Esophagus squamous epithelium (tissue), 5 donors: ENCODE measurements around the gene IL6R. TPM values are rescaled to one million over a fixed set of nuclear protein-coding genes. Genes with fewer than 3 reads are reported as not detected.
A peak's percentile ranks its signal among the peaks of the same experiment; 100 is the strongest.
"Not testable (repeated sequence)": the region's sequence is repeated elsewhere in the genome, so short reads cannot be mapped to it uniquely, and the experiment has no call there.

Experiments
- DNase-seq: peaks from one replicate; lab custom pipeline; 2025; lab: John Stamatoyannopoulos, UW
- H3K27ac ChIP-seq, 4 donors: fragments of 200-600 bp; sonication (generic); one replicate each; pipeline ENCODE4 v1.5.1; 2016 to 2019; ENCODE audit warnings: mild to moderate bottlenecking in 1 of 4
- H3K27me3 ChIP-seq, 4 donors: fragments of 200-600 bp; sonication (generic); 1 replicate in 3 of 4; 2 replicates in 1 of 4; pipeline versions ENCODE4 v1.5.1 to v1.6.0; 2017 to 2021; ENCODE audit warnings: antibody characterized with exemption in 1 of 4
- H3K36me3 ChIP-seq, 3 donors: fragments of 200-600 bp; sonication (generic); one replicate each; pipeline ENCODE4 v1.5.1; 2016 to 2019
- H3K4me1 ChIP-seq, 3 donors: fragments of 200-600 bp; sonication (generic); one replicate each; pipeline ENCODE4 v1.5.1; 2017 to 2019
- H3K4me3 ChIP-seq, 4 donors: fragments of 200-600 bp; sonication (generic); 1 replicate in 3 of 4; 2 replicates in 1 of 4; pipeline ENCODE4 v1.5.1; 2016 to 2019; ENCODE audit warnings: mild to moderate bottlenecking in 2 of 4, moderate library complexity in 1 of 4
- H3K9me3 ChIP-seq, 3 donors: fragments of 200-600 bp; sonication (generic); one replicate each; pipeline ENCODE4 v1.5.1; 2016 to 2019
- POLR2A ChIP-seq, 4 donors: fragments of 450-650 bp; IDR thresholded peaks; one replicate each; pipeline ENCODE4 v1.6.1; 2017; ENCODE audit warnings: antibody characterized with exemption in 4 of 4, mild to moderate bottlenecking in 4 of 4, moderate library complexity in 3 of 4
- WGBS, 2 donors: methylation state at CpG; one replicate each; pipeline ENCODE4 v1.1.5; 2018; 5-methylcytosine and 5-hydroxymethylcytosine counted together
- intact Hi-C: fragments of 100-400 bp; cut with DNase I; formaldehyde crosslinking; loops from one replicate; pipeline ENCODE4 v1.15.0; 2022
- total RNA-seq, 4 donors: library from RNA; depleted of rRNA; stranded (reverse); fragments of >200 nt; gene quantifications; one replicate each; pipeline ENCODE4 v1.1.0, GENCODE V29; 2016
- TF ChIP-seq, protein P1 (sequence below), 6 experiments: fragments of 450-650 bp in 4 of 6; fragments of 200-600 bp in 2 of 6; sonication (generic) in 2 of 6; IDR thresholded peaks; one replicate each; pipeline ENCODE4 v1.5.1; 2016 to 2019; ENCODE audit warnings: antibody characterized with exemption in 6 of 6, mild to moderate bottlenecking in 4 of 6, moderate library complexity in 4 of 6
- donor health status: DM: yes; HTN: yes; CAD: no.

Gene IL6R
- total RNA-seq, 4 donors from 2014 or later = 6.4 to 47.7 (median 8.1) TPM

DNA sequence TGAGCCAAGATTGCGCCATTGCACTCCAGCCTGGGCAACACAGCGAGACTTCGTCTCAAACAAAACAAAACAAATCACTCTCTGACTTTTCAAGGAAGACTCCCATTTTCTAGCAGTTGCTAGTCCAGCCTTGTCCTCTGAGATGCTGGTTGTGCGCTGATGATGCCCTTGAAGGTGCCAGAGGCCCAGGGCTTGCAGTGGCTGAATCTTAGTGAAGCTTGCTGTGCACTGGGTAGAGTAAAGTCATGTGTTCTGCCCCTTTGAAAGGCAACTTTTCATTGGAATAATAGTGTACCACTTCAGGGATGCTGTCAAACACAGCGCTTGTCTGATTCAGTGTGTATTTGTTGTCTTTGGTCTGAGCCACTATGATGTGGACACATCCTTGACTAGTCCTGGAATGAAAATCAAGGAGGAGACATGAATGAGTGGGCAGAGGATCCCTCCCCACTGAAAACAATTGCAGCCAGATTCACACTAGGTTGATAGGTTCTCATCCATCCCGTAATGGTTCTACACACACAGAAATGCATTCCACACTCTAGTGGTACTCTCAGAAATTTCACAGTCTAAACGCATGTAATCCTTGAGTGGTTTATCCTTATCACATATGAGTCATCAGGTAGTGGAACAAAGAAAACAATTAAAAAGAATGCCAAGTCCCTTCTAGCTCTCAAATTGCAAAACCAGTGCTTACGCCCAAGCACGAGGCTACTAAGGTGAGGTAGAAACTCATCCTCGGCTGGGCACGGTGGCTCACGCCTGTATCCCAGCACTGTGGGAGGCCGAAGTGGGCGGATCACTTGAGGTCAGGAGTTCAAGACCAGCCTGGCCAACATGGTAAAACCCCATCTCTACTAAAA, 79.0 kb downstream of the IL6R start:
- DNase-seq = no peak
- Histone ChIP-seq H3K27ac (peak overlapping the region in 3 of 4 donors; percentile 21 to 69 (median 63)), H3K4me1 (peaks cover 0 to 49% (median 22%) of the 10 kb centered on the region in 3 donors), H3K4me3 (no peak overlapping the region), H3K27me3 (no peaks in the 10 kb centered on the region), H3K36me3 (peaks cover 0 to 16% (median 0%) of the 10 kb centered on the region in 3 donors), H3K9me3 (no peaks in the 10 kb centered on the region)
- intact Hi-C loops = no loop called here
- TF ChIP-seq POLR2A (IDR thresholded peaks at IDR 0.05) = no peak
- TF ChIP-seq, protein P1, sequence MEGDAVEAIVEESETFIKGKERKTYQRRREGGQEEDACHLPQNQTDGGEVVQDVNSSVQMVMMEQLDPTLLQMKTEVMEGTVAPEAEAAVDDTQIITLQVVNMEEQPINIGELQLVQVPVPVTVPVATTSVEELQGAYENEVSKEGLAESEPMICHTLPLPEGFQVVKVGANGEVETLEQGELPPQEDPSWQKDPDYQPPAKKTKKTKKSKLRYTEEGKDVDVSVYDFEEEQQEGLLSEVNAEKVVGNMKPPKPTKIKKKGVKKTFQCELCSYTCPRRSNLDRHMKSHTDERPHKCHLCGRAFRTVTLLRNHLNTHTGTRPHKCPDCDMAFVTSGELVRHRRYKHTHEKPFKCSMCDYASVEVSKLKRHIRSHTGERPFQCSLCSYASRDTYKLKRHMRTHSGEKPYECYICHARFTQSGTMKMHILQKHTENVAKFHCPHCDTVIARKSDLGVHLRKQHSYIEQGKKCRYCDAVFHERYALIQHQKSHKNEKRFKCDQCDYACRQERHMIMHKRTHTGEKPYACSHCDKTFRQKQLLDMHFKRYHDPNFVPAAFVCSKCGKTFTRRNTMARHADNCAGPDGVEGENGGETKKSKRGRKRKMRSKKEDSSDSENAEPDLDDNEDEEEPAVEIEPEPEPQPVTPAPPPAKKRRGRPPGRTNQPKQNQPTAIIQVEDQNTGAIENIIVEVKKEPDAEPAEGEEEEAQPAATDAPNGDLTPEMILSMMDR (IDR thresholded peaks at IDR 0.05) = peak in 1 of 6 experiments; percentile 8
- 43 to 56% methylated on average over 11 to 12 of the region's 14 CpGs for WGBS, 2 donors

DNA sequence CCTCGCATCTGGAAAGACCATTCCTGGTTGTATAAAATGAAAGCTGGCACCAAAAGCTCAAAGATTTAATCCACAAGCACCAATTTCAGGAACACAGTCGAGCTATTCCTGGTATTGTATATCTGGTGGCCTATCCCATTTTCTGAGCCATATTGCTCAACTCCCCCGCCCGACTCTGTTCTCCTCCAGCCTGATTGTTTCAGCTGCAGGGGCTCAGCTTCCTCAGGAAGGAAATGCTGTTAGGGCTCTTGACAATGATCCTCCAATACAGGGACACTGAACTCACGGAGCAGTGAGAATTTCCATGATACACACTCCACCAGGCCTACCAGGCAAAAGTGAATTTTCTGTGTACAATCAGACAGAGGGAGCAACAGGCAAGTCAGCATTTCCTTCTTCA, 80.0 kb downstream of the IL6R start:
- intact Hi-C loops = no loop called here
- H3K9me3 ChIP-seq = no peaks in the 10 kb centered on the region
- H3K36me3 ChIP-seq = peaks cover 0 to 16% (median 0%) of the 10 kb centered on the region in 3 donors
- H3K27ac ChIP-seq = peak overlapping the region in 3 of 4 donors; percentile 21 to 63 (median 62)
- TF ChIP-seq, protein P1 (IDR thresholded peaks at IDR 0.05) = no peak
- TF ChIP-seq POLR2A (IDR thresholded peaks at IDR 0.05) = no peak
- 74 to 75% methylated on average over 5 of the region's 5 CpGs for WGBS, 2 donors
- H3K27me3 ChIP-seq = no peaks in the 10 kb centered on the region
- no peak overlapping the region for H3K4me3 ChIP-seq
- no peak for DNase-seq
- peaks cover 0 to 49% (median 22%) of the 10 kb centered on the region in 3 donors for H3K4me1 ChIP-seq

DNA sequence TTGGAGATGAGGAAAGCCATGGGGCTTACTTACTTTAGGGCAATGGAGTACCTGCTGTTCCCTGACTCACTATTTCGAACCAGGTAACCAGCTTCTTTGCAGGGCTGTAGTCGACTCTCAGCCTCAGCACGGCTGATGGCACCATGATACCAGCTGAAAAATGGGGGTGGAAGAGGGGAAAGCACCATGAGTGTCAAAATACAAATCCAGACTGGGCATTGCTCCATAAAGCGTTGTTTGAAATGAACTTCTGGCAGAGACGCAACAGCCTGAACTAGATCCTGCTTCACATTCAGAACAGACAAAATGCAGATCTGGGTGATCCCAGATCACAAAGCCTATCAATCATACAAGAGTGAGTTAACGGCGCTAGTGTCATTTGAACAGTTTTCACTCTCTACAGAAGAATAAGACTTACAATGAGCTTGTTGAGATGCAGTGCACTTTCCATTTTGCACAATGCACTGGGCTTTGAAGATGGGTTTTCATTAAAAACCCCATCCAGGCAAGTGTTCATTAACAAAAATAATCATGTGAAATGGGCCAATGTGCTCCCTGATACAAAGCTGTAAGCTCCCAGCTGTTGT, 80.9 kb downstream of the IL6R start:
- DNase-seq = no peak
- Histone ChIP-seq H3K4me3 (no peak overlapping the region), H3K36me3 (peaks cover 0 to 16% (median 0%) of the 10 kb centered on the region in 3 donors), H3K27ac (peak overlapping the region in 3 of 4 donors; percentile 10 to 62 (median 49)), H3K9me3 (no peaks in the 10 kb centered on the region), H3K27me3 (peaks cover 0 to 2% (median 0%) of the 10 kb centered on the region in 4 donors), H3K4me1 (peaks cover 0 to 54% (median 22%) of the 10 kb centered on the region in 3 donors)
- WGBS, 2 donors = 32 to 48% methylated on average over 7 of the region's 7 CpGs
- TF ChIP-seq POLR2A (IDR thresholded peaks at IDR 0.05) = no peak
- TF ChIP-seq, protein P1 (IDR thresholded peaks at IDR 0.05) = no peak
- intact Hi-C loops = no loop called here

DNA sequence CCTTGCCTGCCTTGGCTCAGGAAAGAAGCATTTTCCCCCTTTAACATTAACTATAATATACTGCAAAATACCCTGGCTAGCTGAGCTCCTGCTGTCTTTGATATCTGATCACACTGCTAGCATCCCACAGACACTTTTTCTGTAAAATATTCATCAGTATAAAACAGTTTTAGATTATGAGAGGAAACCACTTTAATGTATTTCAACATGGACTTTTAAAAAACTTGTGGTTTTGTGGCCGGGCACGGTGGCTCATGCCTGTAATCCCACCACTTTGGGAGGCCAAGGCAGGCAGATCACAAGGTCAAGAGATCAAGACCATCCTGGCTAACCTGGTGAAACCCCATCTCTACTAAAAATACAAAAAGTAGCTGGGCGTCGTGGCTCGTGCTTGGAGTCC, 81.6 kb downstream of the IL6R start:
- DNase-seq, H3K9me3 ChIP-seq, H3K27me3 ChIP-seq, intact Hi-C loops, H3K4me3 ChIP-seq: not testable (repeated sequence)
- WGBS, 2 donors = 20 to 74% methylated on average over 2 to 5 of the region's 5 CpGs
- Histone ChIP-seq H3K36me3 (peaks cover 0 to 16% (median 0%) of the 10 kb centered on the region in 3 donors), H3K4me1 (peaks cover 0 to 62% (median 22%) of the 10 kb centered on the region in 3 donors), H3K27ac (peak overlapping the region in 3 of 4 donors; percentile 19 to 62 (median 49))

DNA sequence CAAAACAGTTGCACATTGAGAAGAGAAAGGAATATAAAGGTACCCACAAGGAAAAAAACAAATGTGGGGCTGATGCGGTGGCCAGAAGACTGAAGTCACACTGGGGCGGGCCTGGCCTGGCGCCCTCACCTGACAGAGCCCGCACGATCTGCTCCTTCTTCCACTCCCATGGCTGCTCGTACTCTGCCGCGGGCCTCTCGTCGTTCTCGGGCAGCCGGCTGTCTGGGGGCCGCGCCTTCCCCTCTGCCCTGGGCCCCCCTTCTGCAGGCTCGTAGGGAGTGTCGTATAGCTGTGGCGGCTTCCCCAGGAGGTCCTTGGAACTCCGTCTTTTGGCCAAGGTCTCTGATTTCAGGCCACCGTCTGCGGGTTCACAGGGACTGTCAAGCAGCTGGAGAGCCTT, 83.8 kb downstream of the IL6R start:
- DNase-seq = no peak
- intact Hi-C loops = no loop called here
- H3K36me3 ChIP-seq = peaks cover 0 to 9% (median 0%) of the 10 kb centered on the region in 3 donors

More for the DNA sequence above, 83.8 kb downstream of the IL6R start:
- Histone ChIP-seq H3K27me3 (peaks cover 0 to 8% (median 0%) of the 10 kb centered on the region in 4 donors), H3K4me1 (peaks cover 0 to 67% (median 22%) of the 10 kb centered on the region in 3 donors), H3K4me3 (no peak overlapping the region), H3K27ac (peak overlapping the region in 1 of 4 donors; percentile 44), H3K9me3 (no peaks in the 10 kb centered on the region)
- 86 to 88% methylated on average over 16 to 17 of the region's 20 CpGs for WGBS, 2 donors
- no peak for TF ChIP-seq POLR2A (IDR thresholded peaks at IDR 0.05)
- TF ChIP-seq, protein P1 (IDR thresholded peaks at IDR 0.05) = no peak
